Stimulated activated CD4-positive, alpha-beta T cell treated with anti-CD3 and anti-CD28 coated beads, Interleukin-4, amount 100 ng/mL, for 1 hour (primary cell): Measurements from ENCODE around the gene DUS3L.
"Not testable (repeated sequence)": the region's sequence is repeated elsewhere in the genome, so short reads cannot be mapped to it uniquely, and the experiment has no call there.

Source experiments
- DNase-seq: peaks from one replicate; pipeline ENCODE4 v3.0.0-alpha.2; 2020

Gene DUS3L

GRCh38 chr19:5767949-5768348, 23.0 kb downstream of the DUS3L start:
- DNase-seq, result no peak

- DNase-seq, result no peak
Observed at GRCh38 chr19:5765220-5765619, 25.7 kb downstream of the DUS3L start.

- no peak for DNase-seq
Observed at GRCh38 chr19:5762608-5763217, 28.2 kb downstream of the DUS3L start.

GRCh38 chr19:5753743-5754142, 37.2 kb downstream of the DUS3L start:
- DNase-seq, result no peak

- DNase-seq, result no peak
Observed at GRCh38 chr19:5751709-5752108, 39.3 kb downstream of the DUS3L start.

- DNase-seq, result no peak
Observed at GRCh38 chr19:5749505-5749904, 41.5 kb downstream of the DUS3L start.

- not testable (repeated sequence) for DNase-seq
Observed at GRCh38 chr19:5748920-5749319, 42.0 kb downstream of the DUS3L start.

GRCh38 chr19:5744999-5745398, 46.0 kb downstream of the DUS3L start:
- not testable (repeated sequence) for DNase-seq

- no peak for DNase-seq
Observed at GRCh38 chr19:5743630-5744029, 47.3 kb downstream of the DUS3L start.

- DNase-seq, result no peak
Observed at GRCh38 chr19:5742051-5742450, 48.9 kb downstream of the DUS3L start.

GRCh38 chr19:5738423-5738822, 52.5 kb downstream of the DUS3L start:
- no peak for DNase-seq
